Neutrophil (primary cell): ENCODE measurements around the gene FAM241B.

Experiments
- H3K27ac ChIP-seq: fragments of 200-600 bp; sonication (generic); 2 replicates; pipeline ENCODE4 v1.5.1; 2016; ENCODE audit warnings: mild to moderate bottlenecking, moderate library complexity
- H3K27me3 ChIP-seq: fragments of 200-600 bp; sonication (generic); 2 replicates; pipeline ENCODE4 v1.6.0; 2016; ENCODE audit warnings: mild to moderate bottlenecking
- H3K36me3 ChIP-seq: fragments of 200-600 bp; sonication (generic); 2 replicates; pipeline ENCODE4 v1.5.1; 2017
- H3K4me1 ChIP-seq, 2 experiments: fragments of 200-600 bp in 1 of 2; sonication (generic) in 1 of 2; 1 replicate in 1 of 2; 2 replicates in 1 of 2; pipeline versions ENCODE4 v1.5.1 to v1.6.1; 2013 to 2016; ENCODE audit warnings: low read depth in 1 of 2, low read length in 1 of 2, mild to moderate bottlenecking in 1 of 2, moderate library complexity in 1 of 2; ENCODE audit not compliant: control insufficient read depth in 1 of 2, insufficient read depth in 1 of 2
- H3K4me3 ChIP-seq, 2 experiments: fragments of 200-600 bp in 1 of 2; sonication (generic) in 1 of 2; 1 replicate in 1 of 2; 2 replicates in 1 of 2; pipeline ENCODE4 v1.5.1; 2013 to 2016; ENCODE audit warnings: low read depth in 1 of 2, low read length in 1 of 2, mild to moderate bottlenecking in 1 of 2, moderate library complexity in 1 of 2
- H3K9me3 ChIP-seq: fragments of 200-600 bp; sonication (generic); 2 replicates; pipeline ENCODE4 v1.5.1; 2016
- TF ChIP-seq, protein P1 (sequence below): fragments of 200-600 bp; sonication (generic); IDR thresholded peaks from 2 replicates; pipeline ENCODE4 v1.5.1; 2016; ENCODE audit warnings: antibody characterized with exemption

Gene FAM241B

GRCh38 chr10:69630651-69631400 lies 779 bp downstream of the FAM241B start:
- TF ChIP-seq, protein P1, sequence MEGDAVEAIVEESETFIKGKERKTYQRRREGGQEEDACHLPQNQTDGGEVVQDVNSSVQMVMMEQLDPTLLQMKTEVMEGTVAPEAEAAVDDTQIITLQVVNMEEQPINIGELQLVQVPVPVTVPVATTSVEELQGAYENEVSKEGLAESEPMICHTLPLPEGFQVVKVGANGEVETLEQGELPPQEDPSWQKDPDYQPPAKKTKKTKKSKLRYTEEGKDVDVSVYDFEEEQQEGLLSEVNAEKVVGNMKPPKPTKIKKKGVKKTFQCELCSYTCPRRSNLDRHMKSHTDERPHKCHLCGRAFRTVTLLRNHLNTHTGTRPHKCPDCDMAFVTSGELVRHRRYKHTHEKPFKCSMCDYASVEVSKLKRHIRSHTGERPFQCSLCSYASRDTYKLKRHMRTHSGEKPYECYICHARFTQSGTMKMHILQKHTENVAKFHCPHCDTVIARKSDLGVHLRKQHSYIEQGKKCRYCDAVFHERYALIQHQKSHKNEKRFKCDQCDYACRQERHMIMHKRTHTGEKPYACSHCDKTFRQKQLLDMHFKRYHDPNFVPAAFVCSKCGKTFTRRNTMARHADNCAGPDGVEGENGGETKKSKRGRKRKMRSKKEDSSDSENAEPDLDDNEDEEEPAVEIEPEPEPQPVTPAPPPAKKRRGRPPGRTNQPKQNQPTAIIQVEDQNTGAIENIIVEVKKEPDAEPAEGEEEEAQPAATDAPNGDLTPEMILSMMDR = no peak
- Histone ChIP-seq H3K36me3 (no peaks in the 10 kb centered on the region), H3K4me1 (peaks cover 0 to 7% of the 10 kb centered on the region in 2 experiments), H3K4me3 (peak overlapping the region in 1 of 2 experiments; percentile 45), H3K27ac (no peak overlapping the region), H3K27me3 (peaks cover 65% of the 10 kb centered on the region), H3K9me3 (no peaks in the 10 kb centered on the region)

- Histone ChIP-seq H3K27me3 (peaks cover 59% of the 10 kb centered on the region), H3K9me3 (no peaks in the 10 kb centered on the region), H3K27ac (no peak overlapping the region), H3K4me3 (no peak overlapping the region), H3K4me1 (peaks cover 0 to 7% of the 10 kb centered on the region in 2 experiments), H3K36me3 (no peaks in the 10 kb centered on the region)
- TF ChIP-seq, protein P1 = no peak
Measured at GRCh38 chr10:69631566-69631965, 1.5 kb downstream of the FAM241B start.

DNA sequence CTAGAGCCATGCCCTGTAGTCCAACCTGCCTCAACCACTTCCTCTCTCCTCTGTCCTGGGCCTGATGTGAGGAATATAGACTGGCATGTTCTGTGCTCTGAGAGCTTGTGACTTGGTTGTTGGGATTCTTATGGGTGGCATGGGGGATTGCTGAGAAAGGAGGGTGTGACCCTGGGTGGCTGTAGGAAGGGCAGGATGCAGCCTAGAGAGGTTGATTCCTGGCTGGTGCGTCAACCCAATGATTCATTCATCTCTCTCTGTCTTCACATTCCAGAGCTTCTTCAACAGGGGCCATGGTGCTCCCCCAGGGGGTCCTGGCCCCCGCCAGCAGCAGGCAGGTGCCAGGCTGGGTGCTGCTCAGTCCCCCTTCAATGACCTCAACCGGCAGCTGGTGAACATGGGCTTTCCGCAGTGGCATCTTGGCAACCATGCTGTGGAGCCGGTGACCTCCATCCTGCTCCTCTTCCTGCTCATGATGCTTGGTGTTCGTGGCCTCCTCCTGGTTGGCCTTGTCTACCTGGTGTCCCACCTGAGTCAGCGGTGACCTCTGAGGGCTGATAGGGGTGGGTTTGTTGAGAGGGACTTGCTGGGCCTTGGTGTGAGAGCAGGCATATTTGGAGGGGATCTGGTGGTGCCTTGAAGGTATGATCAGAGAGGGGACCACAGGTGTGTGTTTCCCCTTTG lies 2.6 kb downstream of the FAM241B start:
- Histone ChIP-seq H3K9me3 (no peaks in the 10 kb centered on the region), H3K36me3 (no peaks in the 10 kb centered on the region), H3K27me3 (peaks cover 48% of the 10 kb centered on the region), H3K27ac (no peak overlapping the region), H3K4me3 (no peak overlapping the region), H3K4me1 (peaks cover 0 to 7% of the 10 kb centered on the region in 2 experiments)
- TF ChIP-seq, protein P1 = no peak

- Histone ChIP-seq H3K27ac (no peak overlapping the region), H3K4me3 (no peak overlapping the region), H3K9me3 (no peaks in the 10 kb centered on the region), H3K27me3 (peaks cover 35% of the 10 kb centered on the region), H3K4me1 (peaks cover 0 to 7% of the 10 kb centered on the region in 2 experiments), H3K36me3 (no peaks in the 10 kb centered on the region)
- TF ChIP-seq, protein P1 = no peak
Measured at GRCh38 chr10:69633673-69634635, 3.9 kb downstream of the FAM241B start.

DNA sequence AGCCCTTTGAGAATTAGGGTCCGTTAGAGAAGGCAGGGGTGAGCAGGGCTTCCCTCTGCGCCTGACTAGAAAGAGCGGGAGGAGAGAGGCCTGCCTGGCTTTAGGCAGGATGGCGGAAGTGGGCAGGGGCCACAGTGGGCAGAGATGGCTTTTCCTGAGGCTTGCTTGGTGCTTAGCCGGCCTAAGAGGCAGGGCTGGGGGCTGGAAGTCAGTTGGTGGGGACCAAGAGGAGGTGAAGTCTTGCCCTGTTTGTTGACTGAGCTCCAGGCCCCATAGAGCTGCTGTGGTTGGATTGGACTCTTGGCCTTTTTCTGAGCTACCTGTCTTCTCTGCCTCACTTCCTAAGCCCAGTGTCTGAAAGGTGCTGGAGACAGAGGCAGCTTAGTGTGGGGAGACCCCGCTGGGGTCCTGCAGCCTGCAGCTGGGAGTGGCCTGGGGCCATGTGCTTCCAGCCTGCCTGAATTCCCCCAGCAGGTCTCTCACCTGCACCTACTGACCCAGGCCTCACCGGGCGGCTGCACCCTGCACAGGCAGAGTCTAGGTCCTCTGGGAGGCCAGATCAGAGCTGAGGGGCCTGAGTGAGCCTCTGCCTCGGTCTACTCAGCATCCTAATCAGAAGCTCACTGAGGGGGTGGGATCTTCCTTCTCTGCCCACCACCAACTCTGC lies 4.8 kb downstream of the FAM241B start:
- TF ChIP-seq, protein P1 = no peak
- Histone ChIP-seq H3K36me3 (no peaks in the 10 kb centered on the region), H3K9me3 (no peaks in the 10 kb centered on the region), H3K27ac (no peak overlapping the region), H3K4me1 (peaks cover 0 to 6% of the 10 kb centered on the region in 2 experiments), H3K4me3 (no peak overlapping the region), H3K27me3 (peaks cover 26% of the 10 kb centered on the region)
